Measurements from ENCODE around the gene E2F1. TPM values are rescaled to one million over a fixed set of nuclear protein-coding genes. Genes with fewer than 3 reads are reported as not detected.

The E2F1 gene
- total and polyA plus RNA-seq, 2 donors (not counting 1 experiment from before 2014, with no cell fraction given): 2.4 to 2.7 TPM

GRCh38 chr20:33668466-33669155 lies 17.6 kb downstream of the E2F1 start:
- Histone ChIP-seq H3K4me2 (replicated peaks; ENCODE audit: low read depth, low read length, poor library complexity, severe bottlenecking) (peak overlapping the region; percentile 98), H4K20me1 (ENCODE audit: control insufficient read depth, insufficient read depth, low read length, poor library complexity, severe bottlenecking) (no peaks in the 10 kb centered on the region), H3K9me3 (ENCODE audit: control extremely low read depth in 1 of 3, control insufficient read depth in 2 of 3, insufficient read depth in 1 of 3, low read length in 2 of 3) (no peaks in the 10 kb centered on the region), H3K79me2 (ENCODE audit: control insufficient read depth, insufficient read depth, low read length) (no peaks in the 10 kb centered on the region), H3K4me3 (ENCODE audit: control extremely low read depth in 1 of 5, extremely low read depth in 1 of 5, insufficient read depth in 1 of 5, low read depth in 2 of 5, low read length in 4 of 5) (no peak overlapping the region), H3K27ac (ENCODE audit: low read length in 2 of 2) (no peak overlapping the region), H3K36me3 (replicated peaks in 1 of 2; ENCODE audit: control extremely low read depth in 1 of 2, control insufficient read depth in 1 of 2, extremely low read depth in 1 of 2, insufficient read depth in 2 of 2, low read length in 1 of 2) (no peaks in the 10 kb centered on the region), H2AFZ (ENCODE audit: insufficient read depth, low read depth, low read length, poor library complexity, severe bottlenecking) (no peak overlapping the region), H3K4me1 (ENCODE audit: control insufficient read depth in 2 of 2, insufficient read depth in 2 of 2, low read length in 2 of 2) (peaks cover 18 to 42% of the 10 kb centered on the region in 2 donors), H3K9ac (ENCODE audit: low read length) (no peak overlapping the region), H3K27me3 (replicated peaks in 1 of 4; ENCODE audit: control extremely low read depth in 1 of 4, control insufficient read depth in 3 of 4, insufficient read depth in 4 of 4, low read length in 3 of 4) (no peaks in the 10 kb centered on the region)
- POLR2A ChIA-PET: interaction anchor here (1.0 to 2.3 kb wide), 4 partner anchors 11 to 225 kb away, joined by 3 to 8 read pairs (median 6); partner anchors contain the start of genes CBFA2T2 and SNTA1
- intact Hi-C loops (cut with micrococcal nuclease): loop anchor here (1.0 to 5.0 kb wide), 6 partner anchors 64 to 399 kb away; partner anchors contain the start of gene RALY
- TF ChIP-seq CTCF (IDR thresholded peaks at IDR 0.05) (no peak), EZH2 (IDR thresholded peaks at IDR 0.05; ENCODE audit: borderline replicate concordance, insufficient read depth, low read depth, low read length, poor library complexity, severe bottlenecking) (no peak)
- DNase-seq (no peak), ATAC-seq (ENCODE audit: low read depth) (no peak)
- no peaks in the 10 kb centered on the region for H3K9me3 Mint-ChIP-seq (ENCODE audit: insufficient read depth)
- H3K27me3 Mint-ChIP-seq: no peaks in the 10 kb centered on the region
- peak overlapping the region; percentile 26 for H3K27ac Mint-ChIP-seq
- H3K4me3 Mint-ChIP-seq: peak overlapping the region; percentile 45
- CTCF ChIA-PET: interaction anchor here (0.6 to 6.1 kb wide), 41 partner anchors 9 to 401 kb away, joined by 3 to 61 read pairs (median 5); partner anchors contain the start of genes CBFA2T2, CDK5RAP1, PXMP4 and SNTA1
- H3K4me1 Mint-ChIP-seq: peaks cover 37% of the 10 kb centered on the region
- WGBS (ENCODE audit: insufficient coverage): 94% methylated on average over 12 of the region's 13 CpGs

Measured in B cell (primary cell).